Stimulated activated CD8-positive, alpha-beta memory T cell treated with anti-CD3 and anti-CD28 coated beads, Interleukin-4, amount 100 ng/mL, for 48 hours (primary cell): Measurements from ENCODE around the gene SOX14.
A peak's percentile ranks its signal among the peaks of the same experiment; 100 is the strongest.

ENCODE experiments used
- DNase-seq: peaks from one replicate; pipeline ENCODE4 v3.0.0-alpha.2; 2020

SOX14 gene

GRCh38 chr3:137768361-137769321 lies 4.5 kb downstream of the SOX14 start:
- DNase-seq = peak; percentile 34

DNA sequence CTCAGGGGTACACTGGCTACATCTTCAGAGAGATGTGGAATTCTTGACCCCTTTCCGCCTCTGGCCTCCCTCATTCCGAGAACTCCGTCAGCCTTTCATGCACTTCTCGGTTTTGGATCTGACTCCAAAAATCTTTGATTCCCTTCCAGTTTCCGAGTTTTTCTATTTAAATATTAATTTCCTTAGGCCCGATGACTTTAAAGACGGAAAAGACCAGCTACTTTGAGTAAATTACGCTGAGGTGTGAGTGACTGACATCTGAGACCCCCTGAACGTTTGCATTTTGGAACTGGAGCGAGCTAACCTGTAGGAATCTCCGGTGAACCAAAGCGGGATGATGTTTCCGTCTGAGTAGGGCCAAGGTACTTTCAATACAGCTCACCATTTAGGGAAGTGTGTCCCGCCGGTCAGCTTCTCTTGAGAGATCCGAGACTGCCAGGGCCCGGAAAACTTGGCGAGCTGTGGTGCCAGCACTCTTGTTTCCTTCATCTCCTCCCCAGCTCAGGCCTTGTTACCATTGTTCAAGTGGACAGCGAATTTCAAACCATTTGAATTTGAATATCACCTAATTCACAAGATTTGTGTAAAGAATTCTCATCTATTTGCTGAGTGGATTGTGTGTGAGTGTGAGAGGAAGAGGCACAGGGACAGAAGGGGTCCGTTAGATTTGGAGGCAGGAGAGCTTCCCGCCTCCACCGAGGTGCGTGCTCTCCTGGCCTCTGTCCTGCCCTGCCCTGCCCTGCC lies 5.4 kb downstream of the SOX14 start:
- no peak for DNase-seq

DNA sequence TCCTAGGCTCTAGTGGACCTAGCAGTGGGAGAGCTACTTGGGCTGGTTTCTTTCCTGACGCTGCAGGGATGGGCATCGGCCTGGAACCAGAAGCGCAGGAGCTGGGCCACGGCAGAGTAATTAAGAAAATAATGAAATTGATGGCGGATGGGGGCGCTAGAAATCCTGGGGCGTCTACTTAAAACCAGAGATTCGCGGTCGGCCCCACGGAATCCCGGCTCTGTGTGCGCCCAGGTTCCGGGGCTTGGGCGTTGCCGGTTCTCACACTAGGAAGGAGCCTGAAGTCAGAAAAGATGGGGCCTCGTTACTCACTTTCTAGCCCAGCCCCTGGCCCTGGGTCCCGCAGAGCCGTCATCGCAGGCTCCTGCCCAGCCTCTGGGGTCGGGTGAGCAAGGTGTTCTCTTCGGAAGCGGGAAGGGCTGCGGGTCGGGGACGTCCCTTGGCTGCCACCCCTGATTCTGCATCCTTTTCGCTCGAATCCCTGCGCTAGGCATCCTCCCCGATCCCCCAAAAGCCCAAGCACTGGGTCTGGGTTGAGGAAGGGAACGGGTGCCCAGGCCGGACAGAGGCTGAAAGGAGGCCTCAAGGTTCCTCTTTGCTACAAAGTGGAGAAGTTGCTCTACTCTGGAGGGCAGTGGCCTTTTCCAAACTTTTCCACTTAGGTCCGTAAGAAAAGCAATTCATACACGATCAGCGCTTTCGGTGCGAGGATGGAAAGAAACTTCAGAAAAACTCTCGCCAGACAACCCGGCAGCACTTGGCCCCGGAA lies 6.1 kb downstream of the SOX14 start:
- DNase-seq = no peak

DNA sequence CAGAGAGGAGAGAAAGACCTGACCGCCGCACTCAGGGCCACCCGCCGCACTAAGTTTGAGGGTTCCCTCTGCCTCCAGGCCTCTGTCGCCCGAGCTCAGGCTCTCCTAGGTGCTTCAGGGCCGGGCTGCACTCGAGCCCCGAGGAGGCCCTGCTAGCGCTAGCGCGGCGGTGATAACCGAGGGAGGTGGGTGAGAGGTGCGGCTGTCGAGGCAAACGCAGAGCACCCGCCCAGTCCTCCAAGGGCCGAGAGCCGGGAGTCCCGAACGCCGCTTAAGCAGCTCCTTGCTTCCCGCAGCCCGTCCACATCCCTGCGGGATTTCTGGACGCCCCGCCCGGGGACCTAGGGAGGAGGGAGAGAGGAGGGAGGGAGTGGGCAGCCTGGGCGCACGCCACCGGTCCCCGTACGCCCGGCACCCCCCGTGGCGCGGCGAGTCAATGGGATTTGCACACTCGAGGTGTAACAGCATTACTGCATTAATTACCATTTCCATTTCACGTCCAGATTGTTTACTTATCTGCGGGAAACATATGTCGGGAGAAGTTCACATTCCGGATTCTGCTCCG lies 6.8 kb downstream of the SOX14 start:
- no peak for DNase-seq

DNA sequence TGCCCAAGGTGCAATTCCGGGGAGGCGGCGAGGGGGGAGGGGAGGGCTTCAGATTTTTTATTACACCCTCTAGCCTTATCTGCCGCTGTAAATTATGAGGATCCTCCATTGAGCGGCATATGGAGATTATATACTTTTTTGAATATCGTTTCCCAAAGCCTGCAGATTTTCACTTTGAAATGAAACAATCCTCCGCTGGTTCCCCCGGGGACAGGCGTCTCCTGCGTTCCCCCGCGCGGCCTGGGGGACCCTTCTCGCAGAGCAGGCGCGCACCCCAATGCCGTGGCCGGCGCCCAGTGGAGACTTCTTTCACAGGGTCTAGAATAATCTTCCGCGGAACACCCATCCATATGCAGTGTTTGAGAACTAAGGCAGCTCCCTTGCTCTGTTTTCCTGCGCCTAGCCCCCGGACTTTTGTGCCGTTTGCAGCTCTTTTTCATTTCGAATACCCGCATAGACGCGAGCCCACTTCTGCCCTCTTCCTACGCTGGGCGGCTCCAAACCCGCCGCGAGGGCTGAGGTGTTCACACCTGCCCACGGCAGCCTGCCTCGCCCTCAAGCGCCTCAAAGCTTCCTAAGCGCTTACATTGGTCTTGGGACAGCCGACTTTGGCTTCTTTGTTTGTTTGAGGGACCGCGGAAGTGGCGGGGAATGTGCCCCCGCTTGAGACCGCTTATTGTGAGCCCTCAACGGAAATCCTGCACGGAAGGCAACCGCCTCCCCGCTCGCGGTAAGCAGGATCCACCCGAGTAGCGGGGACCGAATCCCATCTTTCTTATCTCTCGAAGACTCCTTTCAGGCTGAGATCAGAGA lies 7.5 kb downstream of the SOX14 start:
- peak; percentile 26 for DNase-seq

- DNase-seq = no peak
Measured at GRCh38 chr3:137772214-137772955, 8.3 kb downstream of the SOX14 start.

GRCh38 chr3:137778941-137779340 lies 14.8 kb downstream of the SOX14 start:
- no peak for DNase-seq

GRCh38 chr3:137787529-137787928 lies 23.4 kb downstream of the SOX14 start:
- DNase-seq = no peak

DNA sequence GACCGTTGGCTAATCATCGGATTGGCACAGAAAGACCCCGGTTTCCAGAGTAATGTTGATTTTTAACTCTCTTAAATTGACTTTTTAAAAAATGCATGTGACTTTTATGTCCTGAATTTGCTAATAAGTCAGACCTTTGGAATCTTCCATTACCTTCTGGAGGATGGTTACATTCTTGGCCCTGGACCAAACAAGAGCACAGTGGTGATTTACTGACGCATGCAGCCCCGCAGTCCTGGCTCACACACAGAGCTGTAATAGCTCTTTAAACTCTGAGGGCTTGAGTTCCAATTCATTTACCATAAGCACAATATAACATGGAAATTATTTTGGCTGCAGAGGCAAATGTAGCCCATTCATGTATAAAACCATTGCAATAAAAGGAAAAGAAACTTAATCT lies 25.1 kb downstream of the SOX14 start:
- DNase-seq = no peak

DNA sequence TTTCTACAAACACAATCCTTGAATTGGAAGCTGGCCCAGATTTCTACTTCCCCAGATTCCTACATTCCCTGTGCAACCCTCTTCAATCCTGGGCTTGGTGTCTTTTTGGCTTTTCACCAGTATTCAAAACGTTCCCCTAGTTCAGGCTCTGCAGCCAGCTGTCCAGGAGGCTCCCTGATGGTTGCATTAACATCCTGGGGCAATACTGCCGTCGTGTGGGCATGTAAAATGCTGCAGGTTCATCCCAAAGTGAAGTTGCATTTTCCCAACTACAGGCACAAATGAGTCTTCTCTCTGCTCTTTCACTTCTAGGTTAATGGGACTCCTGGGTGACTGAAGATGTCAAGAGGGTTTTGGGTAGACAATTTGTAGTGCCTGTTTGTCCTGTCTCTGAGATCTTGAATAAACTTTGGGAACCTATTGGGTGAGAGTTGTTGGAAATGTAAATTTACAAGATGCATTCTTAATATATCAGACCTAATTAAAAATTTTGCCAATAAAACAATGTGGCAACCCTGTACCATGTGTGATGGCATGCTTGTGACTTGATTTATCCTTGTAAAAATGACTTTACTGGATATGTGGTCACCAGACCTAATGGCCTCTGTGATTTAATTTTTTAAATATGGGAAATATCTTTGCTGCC lies 28.6 kb downstream of the SOX14 start:
- no peak for DNase-seq

DNA sequence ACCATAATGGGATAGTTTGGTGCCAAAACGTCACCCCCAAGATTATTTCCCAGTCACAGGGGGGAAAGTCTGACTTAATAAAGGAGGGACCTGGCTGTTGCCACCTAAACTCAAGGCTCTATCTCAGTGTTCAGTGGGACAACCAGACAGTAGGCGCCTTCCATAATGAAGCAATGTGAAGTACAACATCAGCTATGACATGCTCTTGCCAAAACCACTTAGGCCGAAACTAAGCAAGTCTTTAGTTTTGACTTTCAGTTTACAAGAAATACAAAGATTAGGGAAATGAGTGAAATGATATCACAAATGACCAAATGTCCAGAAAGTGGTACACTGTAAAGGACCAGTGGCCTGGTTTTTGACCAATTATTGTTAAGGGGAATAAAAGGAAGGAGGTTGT lies 32.9 kb downstream of the SOX14 start:
- DNase-seq = no peak

DNA sequence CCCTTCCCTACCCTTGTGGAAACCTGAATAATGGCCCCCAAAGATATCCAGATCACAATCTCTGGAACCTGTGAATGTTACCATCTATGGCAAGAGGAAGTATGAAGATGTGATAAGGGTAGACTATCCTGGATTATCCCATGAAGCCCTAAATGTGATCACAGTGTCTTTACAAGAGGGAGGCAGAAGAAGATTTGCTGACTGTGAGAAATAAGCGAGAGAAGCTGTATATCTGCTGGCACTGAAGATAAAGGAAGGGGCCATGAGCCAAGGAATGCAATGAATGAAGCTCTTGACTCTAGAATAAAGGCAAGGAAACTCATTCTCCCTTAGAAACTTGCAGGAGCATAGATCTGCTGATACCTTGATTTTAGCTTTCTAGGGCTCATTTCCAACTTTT lies 39.1 kb downstream of the SOX14 start:
- no peak for DNase-seq

GRCh38 chr3:137807998-137808397 lies 43.9 kb downstream of the SOX14 start:
- DNase-seq = no peak

GRCh38 chr3:137809509-137809908 lies 45.4 kb downstream of the SOX14 start:
- DNase-seq = no peak

DNA sequence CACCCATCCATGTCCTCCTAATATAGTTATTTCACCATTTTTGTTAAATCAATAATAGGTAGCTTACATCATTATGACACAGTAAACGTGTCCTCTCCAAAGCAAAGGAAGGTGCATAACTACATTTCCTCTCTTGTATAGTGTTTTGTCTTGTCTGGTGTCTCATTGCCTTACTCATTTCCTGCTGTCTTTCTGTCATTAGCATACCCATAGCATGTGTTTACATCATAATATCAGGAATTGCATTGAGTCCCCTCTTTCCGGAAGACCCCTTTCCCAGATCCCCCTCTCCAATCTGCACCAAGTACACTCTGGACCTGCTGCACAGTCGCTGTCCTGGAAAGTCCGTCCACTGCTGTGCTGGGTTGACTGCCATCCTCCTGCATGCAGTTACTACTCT lies 47.9 kb downstream of the SOX14 start:
- no peak for DNase-seq

DNA sequence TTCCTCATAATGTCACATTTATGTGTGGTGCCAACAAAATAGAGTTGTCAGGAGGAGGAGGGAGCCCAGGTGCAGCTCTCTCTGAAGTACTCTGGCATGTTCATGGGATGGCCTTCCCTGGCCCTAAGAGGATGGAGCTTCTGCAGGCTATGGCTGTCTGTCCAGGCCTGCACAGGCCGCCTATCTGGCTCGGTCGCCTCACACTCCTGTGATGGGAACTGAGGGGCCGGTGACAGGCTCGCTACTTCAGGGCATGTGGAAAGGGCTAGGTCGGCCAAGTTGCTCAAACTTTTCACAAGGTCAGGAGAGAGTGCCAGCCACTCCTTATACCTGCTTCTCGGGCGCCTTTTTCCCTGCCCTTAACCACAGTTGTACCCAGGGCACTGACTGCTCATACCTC lies 51.1 kb downstream of the SOX14 start:
- no peak for DNase-seq
